Retinal pigment epithelial cell (primary cell): ENCODE results near the gene TUBGCP6.

ENCODE experiments used
- DNase-seq: peaks from one replicate; pipeline ENCODE4 v3.0.0-alpha.2; 2010; ENCODE audit warnings: low read depth
- H3K4me3 ChIP-seq: 2 replicates; pipeline ENCODE4 v1.5.1; 2011; ENCODE audit warnings: mild to moderate bottlenecking, low read length, control low read depth, moderate library complexity
- TF ChIP-seq, protein P1 (sequence below): conservative IDR thresholded peaks from 2 replicates; pipeline ENCODE4 v1.5.1; 2011; ENCODE audit warnings: low read depth, low read length, control low read depth, inconsistent platforms

TUBGCP6 gene

DNA sequence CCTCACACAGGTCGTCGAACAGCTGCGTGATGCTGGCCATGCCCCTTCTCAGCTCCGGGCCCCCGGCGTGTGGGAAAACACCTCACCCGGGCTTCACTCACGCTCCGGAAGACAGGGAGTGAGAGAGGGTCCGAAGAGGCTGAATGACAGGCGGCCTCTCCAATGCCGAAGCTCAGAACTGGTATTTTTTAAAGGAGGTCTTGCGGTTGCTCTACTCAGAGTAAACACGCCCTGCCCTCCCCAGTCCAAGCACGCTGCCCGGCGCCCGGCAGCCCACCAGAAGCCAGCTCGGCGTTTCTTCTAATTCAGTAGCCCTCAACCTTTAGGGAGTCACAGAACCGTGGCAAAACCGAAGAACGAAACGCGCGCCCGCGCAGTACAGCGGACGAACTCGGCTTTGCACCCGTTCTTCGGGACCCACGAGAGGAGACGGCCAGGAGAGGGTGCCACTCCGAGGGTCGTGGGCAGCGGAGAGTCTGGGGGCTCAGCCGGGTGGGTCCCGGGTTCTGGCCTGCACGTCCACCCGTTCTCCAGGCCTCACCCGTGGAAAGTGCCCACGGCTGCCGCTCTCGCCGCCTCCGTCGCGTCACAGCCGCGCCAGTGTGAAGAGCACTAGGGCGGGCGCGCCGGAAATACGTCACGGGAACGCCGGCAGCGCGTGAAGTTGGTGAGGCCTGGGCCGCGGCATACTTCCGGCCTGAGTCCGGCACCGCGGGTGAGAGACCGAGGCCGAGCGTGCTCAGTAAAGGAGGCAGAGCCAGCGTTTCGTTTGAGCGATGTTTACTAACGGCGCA lies at the start of gene TUBGCP6:
TUBGCP6 (minus strand) TSS at position 604 of the 794 bp plus-strand sequence; CDS start at position 40, 564 bp downstream.
- DNase-seq, result peak; percentile 64
- TF ChIP-seq, protein P1, sequence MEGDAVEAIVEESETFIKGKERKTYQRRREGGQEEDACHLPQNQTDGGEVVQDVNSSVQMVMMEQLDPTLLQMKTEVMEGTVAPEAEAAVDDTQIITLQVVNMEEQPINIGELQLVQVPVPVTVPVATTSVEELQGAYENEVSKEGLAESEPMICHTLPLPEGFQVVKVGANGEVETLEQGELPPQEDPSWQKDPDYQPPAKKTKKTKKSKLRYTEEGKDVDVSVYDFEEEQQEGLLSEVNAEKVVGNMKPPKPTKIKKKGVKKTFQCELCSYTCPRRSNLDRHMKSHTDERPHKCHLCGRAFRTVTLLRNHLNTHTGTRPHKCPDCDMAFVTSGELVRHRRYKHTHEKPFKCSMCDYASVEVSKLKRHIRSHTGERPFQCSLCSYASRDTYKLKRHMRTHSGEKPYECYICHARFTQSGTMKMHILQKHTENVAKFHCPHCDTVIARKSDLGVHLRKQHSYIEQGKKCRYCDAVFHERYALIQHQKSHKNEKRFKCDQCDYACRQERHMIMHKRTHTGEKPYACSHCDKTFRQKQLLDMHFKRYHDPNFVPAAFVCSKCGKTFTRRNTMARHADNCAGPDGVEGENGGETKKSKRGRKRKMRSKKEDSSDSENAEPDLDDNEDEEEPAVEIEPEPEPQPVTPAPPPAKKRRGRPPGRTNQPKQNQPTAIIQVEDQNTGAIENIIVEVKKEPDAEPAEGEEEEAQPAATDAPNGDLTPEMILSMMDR, result peak; percentile 27

DNA sequence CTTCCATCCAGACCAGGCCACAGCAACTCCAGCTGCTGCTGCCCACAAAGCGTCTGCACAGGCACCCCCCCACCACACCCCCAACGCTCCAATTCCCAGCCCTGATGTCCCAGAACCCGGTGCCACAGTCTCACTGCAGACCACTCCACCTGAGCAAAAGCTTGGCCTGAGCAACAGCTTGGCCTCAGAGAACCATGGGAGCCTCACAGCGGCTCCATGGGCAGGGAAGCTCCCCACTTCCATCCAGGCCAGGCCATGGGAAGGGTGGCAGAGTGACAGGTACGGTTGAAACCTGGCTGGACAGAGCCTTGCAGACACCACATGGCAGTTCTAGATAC lies 49.5 kb upstream of the TUBGCP6 start:
- no peak overlapping the region for H3K4me3 ChIP-seq
- TF ChIP-seq, protein P1, result no peak
- DNase-seq, result no peak

More for the DNA sequence above, at the start of gene TUBGCP6:
- peak within 1 kb of the TSS; percentile 98 for H3K4me3 ChIP-seq

GRCh38 chr22:50293441-50294318 lies 48.9 kb upstream of the TUBGCP6 start:
- peak; percentile 86 for DNase-seq
- peak overlapping the region; percentile 52 for H3K4me3 ChIP-seq
- TF ChIP-seq, protein P1, result no peak

GRCh38 chr22:50292643-50293440 lies 48.0 kb upstream of the TUBGCP6 start:
- peak overlapping the region; percentile 52 for H3K4me3 ChIP-seq
- no peak for DNase-seq
- TF ChIP-seq, protein P1, result no peak

DNA sequence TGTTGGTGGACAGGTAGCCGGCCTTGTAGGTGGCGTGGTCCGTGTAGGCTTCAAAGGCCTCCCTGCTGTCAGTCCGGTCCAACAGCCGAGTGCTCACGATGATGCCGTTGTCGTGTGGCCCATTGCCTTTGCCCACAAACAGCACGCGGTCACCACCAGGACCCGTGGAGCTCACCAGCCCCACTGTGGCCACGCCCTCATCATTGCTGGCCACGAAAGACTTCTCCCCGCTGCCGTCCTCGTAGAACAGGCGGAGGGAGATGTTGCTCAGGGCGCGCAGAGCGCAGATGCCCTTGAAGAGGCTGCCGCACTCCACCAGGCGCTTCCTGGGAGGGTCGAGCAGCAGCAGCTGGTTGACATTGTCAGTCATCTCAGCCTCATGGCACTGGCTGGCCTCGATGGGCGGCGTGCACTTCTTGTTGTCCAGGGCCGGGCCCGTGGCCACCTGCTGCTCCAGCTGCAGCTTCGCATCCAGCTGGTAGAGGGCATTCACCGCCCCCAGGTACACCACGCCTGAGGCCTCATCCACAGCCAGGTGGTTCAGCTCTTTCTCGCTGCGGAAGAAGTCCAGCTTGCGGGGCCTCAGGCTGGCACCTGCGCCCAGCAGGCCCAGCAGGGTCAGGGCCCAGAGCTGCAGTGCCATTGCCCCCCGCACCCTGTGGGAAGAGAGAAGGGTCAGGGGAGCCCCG lies 45.3 kb upstream of the TUBGCP6 start:
- DNase-seq, result no peak
- H3K4me3 ChIP-seq, result no peak overlapping the region
- TF ChIP-seq, protein P1, result no peak
